Type B pancreatic cell (in vitro differentiated cells): ENCODE measurements around the gene MT1B. TPM values are rescaled to one million over a fixed set of nuclear protein-coding genes. Genes with fewer than 3 reads are reported as not detected.

ENCODE experiments used
- DNase-seq: peaks from one replicate; pipeline ENCODE4 v3.0.0; 2021; ENCODE audit warnings: mixed read lengths; ENCODE audit not compliant: unreplicated experiment; ENCODE audit errors: extremely low spot score
- H3K27ac Mint-ChIP-seq: 2 replicates; pipeline ENCODE4 v1.8.0; 2021; ENCODE audit warnings: mild to moderate bottlenecking, mixed read lengths
- H3K27me3 Mint-ChIP-seq: 2 replicates; pipeline ENCODE4 v1.8.0; 2021; ENCODE audit warnings: mixed read lengths
- H3K36me3 Mint-ChIP-seq: 2 replicates; pipeline ENCODE4 v1.8.0; 2021; ENCODE audit warnings: mixed read lengths
- H3K4me1 Mint-ChIP-seq: one replicate; pipeline ENCODE4 v1.8.0; 2021; ENCODE audit warnings: mixed read lengths; ENCODE audit not compliant: unreplicated experiment
- H3K4me3 Mint-ChIP-seq: 2 replicates; pipeline ENCODE4 v1.8.0; 2021; ENCODE audit warnings: mild to moderate bottlenecking, mixed read lengths
- H3K9me3 Mint-ChIP-seq: 2 replicates; pipeline ENCODE4 v1.8.0; 2021; ENCODE audit warnings: mixed read lengths
- CTCF ChIP-seq: fragments of 200-600 bp; sonication (generic); conservative IDR thresholded peaks from 2 replicates; pipeline ENCODE4 v1.5.0; 2021; ENCODE audit warnings: antibody characterized with exemption, mild to moderate bottlenecking
- total RNA-seq: library from RNA; stranded (reverse); gene quantifications from 2 replicates; pipeline ENCODE4 v1.2.1, GENCODE V29; 2021; ENCODE audit warnings: low replicate concordance

The MT1B gene
- total RNA-seq, 1 donor from 2014 or later: not detected

DNA sequence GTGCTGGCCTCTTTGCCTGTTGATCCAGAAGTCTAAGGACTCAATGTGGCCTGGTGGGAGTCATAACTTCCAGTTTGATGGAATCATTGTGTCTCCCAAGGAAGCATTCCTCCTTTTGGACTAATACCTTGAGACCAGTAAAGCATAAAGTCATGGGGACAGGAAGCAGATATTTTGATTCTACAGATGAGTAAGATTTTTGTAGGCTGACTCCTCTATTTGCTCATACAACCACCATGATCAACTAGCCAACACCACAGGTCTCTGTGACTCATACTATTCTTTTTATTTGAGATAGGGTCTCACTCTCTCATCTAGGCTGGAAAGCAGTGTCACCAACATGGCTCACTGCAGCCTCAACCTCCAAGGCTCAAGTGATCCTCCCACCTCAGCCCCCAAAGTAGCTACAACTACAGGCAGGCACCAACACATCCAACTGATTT, 37.1 kb upstream of the MT1B start:
- no peaks in the 10 kb centered on the region for H3K9me3 Mint-ChIP-seq
- DNase-seq: no peak
- H3K36me3 Mint-ChIP-seq: no peaks in the 10 kb centered on the region
- TF ChIP-seq CTCF: no peak
- H3K4me1 Mint-ChIP-seq: peaks cover 15% of the 10 kb centered on the region
- H3K27me3 Mint-ChIP-seq: peaks cover 75% of the 10 kb centered on the region
- H3K27ac Mint-ChIP-seq: no peak overlapping the region
- no peak overlapping the region for H3K4me3 Mint-ChIP-seq

DNA sequence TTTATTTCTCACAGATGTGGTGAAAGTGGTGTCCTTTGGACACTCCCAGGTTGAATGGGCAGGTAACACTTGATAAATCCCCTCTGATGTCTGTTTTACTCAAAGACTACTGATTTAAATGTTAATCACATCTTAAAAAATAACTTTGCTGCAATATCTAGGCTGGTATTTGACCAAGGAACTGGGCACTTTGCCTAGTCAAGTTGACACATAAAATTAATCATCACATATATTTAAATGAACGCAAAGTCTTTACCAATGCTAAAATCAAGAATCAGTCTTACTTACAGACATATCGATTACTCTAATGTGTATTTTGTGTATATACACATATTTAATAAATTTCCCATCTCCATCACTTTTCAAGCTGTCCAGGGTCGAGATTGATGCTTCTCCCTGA, 36.3 kb upstream of the MT1B start:
- peaks cover 77% of the 10 kb centered on the region for H3K27me3 Mint-ChIP-seq
- no peak overlapping the region for H3K27ac Mint-ChIP-seq
- no peak overlapping the region for H3K4me3 Mint-ChIP-seq
- no peaks in the 10 kb centered on the region for H3K9me3 Mint-ChIP-seq
- no peaks in the 10 kb centered on the region for H3K36me3 Mint-ChIP-seq
- no peak for DNase-seq
- TF ChIP-seq CTCF: no peak
- H3K4me1 Mint-ChIP-seq: peaks cover 11% of the 10 kb centered on the region

DNA sequence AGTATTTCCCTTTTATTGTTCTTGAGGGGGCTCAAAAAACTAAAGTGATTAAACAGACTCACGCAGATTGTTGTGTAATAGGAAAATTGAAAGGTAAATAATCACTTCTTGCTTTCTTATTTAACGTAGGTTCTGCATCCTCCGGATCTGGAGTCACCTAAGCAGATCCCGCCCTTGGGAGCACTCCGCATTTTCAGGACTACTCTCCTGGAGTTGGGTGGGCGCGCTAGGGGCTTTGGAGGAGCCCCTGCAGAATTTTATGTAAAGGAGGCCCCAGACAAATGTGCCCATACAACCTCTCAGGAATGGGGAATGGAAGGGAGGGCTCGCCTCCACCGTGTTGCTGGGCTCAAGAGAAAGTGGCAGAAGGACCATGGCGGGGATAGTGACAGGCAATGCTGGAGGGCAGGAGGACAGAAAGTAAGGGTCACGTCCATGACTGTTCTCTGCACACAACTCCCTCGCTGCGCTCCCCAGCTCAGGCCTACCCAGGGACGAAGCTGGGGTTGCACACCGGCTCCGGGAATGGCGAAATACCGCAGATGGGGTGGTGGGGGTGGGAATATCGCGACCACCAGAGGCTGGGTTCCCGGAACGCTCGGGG, 35.0 kb upstream of the MT1B start:
- no peak overlapping the region for H3K27ac Mint-ChIP-seq

DNA sequence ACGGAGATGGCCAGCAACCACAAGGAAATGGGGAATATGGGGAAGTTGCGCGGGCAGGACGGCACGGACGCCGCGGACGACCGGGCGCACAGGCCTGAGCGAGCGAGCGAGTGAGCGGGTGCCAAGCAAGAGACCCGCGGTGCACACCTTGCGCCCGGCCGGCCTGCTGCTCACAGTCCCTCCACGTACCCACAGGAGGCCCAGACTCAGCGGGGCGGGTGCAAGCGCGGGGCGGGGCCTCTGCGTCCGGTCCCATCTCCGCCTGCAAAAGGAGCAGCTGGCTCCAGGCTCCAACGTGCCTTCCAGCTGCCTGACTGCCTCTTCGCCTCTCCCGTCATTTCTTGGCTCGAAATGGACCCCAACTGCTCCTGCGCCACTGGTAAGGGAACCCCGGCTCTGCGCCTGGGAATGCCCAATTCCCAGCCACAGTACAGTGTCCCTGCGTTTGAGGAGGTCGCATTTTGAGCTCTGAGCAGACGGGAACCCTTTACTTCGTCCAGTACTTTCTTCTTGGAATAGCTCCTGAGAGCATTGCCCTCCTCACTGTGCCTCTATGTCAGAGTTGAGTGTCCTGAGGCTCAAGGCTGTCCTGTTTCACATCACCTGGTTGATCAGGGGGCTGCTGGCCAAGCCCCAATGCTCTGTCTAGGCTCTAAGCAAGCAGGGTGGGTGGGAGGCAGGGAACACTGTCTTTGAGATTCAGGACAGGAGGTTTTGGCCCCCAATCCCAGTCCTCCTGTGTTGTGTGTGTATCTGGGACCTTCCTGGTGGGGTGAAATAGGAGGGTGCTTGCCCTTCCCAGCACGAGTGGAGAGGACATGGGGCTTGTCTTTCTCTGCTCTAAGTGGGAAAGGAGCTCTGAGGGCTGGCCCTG, 34.2 kb upstream of the MT1B start:
- H3K4me1 Mint-ChIP-seq: no peaks in the 10 kb centered on the region
- peaks cover 86% of the 10 kb centered on the region for H3K27me3 Mint-ChIP-seq
- H3K9me3 Mint-ChIP-seq: no peaks in the 10 kb centered on the region
- no peaks in the 10 kb centered on the region for H3K36me3 Mint-ChIP-seq
- H3K4me3 Mint-ChIP-seq: peak overlapping the region; percentile 82
- no peak for TF ChIP-seq CTCF
- no peak for DNase-seq
- no peak overlapping the region for H3K27ac Mint-ChIP-seq

More for the DNA sequence above, 35.0 kb upstream of the MT1B start:
- peak overlapping the region; percentile 66 for H3K4me3 Mint-ChIP-seq
- DNase-seq: no peak
- peaks cover 80% of the 10 kb centered on the region for H3K27me3 Mint-ChIP-seq
- no peak for TF ChIP-seq CTCF
- H3K9me3 Mint-ChIP-seq: no peaks in the 10 kb centered on the region
- no peaks in the 10 kb centered on the region for H3K36me3 Mint-ChIP-seq
- no peaks in the 10 kb centered on the region for H3K4me1 Mint-ChIP-seq

GRCh38 chr16:56618138-56618537, 33.5 kb upstream of the MT1B start:
- Mint-ChIP-seq H3K27me3 (peaks cover 91% of the 10 kb centered on the region), H3K9me3 (peaks cover 5% of the 10 kb centered on the region), H3K27ac (no peak overlapping the region), H3K4me3 (peak overlapping the region; percentile 82), H3K36me3 (peaks cover under 1% of the 10 kb centered on the region), H3K4me1 (no peaks in the 10 kb centered on the region)
- TF ChIP-seq CTCF: no peak
- no peak for DNase-seq
